NCI-H2081 (cell line): Measurements from ENCODE around the gene LRRC32.
A peak's percentile ranks its signal among the peaks of the same experiment; 100 is the strongest.
"Not testable (repeated sequence)": the region's sequence is repeated elsewhere in the genome, so short reads cannot be mapped to it uniquely, and the experiment has no call there.

Experiments used
- DNase-seq, 2 experiments: peaks; one replicate each; lab custom pipeline; 2025; lab: John Stamatoyannopoulos, UW

LRRC32 gene

DNA sequence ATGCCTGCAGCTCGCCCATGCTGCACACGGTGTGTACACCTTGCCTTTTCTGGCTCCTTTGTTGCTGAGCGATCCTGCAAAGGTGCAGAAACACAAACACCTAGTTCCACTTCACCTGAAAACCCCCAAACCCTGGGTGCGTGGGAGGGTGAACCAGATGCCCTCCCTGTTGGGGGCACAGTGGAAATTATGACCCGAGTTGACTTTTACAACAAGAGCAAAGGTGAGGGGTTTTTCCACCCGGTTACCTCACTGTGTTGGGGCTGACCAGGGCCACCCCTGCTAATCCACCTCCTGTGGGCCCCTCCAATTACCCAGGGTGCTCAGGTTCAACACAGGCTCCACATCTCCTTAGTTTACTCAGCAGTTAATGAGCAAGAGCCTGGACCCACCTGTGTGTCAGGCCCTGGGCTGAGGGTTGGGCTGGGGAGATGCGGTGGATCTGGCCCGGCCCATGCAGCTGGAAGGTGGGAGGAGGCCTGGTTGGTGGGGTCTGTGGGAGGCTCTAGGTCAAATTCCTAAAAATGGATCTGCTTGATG is 42.1 kb downstream of the LRRC32 start:
- DNase-seq = no peak

DNA sequence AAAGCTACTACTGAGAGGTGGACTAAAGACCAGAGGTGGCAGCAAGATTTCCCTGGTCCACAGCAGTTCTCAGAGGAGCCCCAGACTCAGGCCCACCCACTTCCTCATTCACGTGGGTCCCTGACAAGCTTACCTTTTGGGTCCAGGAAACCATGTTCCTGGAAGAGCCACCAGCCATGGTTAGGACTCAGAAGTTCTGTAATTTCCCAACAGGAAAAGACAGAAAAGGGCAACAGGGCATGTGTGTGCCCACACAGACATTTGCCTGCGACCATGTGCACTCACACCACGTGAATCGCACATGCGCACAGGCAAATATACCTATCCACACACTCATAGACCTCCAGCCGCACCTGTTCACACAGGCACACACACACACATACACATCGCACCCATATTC is 42.9 kb downstream of the LRRC32 start:
- DNase-seq = no peak

DNA sequence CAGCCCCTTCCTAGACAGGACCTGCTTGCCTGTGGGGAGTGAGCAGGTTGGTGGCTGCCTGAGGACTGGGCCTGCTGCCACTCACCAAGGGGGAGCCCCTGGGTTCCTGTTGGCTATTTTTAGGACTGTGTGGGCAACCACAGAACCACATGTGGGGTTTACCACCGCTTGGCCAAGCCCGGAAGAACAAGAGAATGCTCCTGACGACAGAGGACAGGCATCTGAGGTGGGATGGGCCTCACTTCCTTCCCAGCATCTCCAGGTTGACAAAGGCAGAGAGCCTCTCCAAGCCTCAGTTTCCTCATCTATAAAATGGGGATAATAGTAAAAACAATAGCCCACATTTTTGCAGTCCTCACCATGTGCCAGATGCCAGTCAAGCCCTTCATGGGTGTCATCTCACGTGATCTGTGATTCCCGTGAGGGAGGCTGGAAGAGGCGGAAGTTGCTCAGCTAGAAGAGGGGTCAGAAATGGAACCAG is 43.6 kb downstream of the LRRC32 start:
- no peak for DNase-seq

DNA sequence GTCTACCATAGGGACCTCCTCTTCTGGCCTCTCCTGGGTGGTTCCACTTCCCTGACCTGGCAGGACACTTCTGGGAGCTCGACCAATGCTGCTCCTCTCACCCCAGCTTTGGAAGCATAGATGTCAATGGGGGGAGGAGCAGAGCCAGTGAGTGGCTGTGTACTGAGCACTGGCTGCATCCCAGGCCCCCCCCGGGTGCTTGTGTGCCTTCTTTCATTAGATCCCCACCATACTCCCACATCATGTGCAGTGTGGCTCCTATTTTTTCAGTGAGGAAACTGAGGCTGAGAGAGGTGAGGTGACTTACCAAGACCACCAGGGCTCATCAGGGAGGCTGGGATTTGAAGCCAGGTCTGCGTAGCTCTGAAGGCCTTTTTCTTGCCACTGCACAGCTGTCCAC is 44.3 kb downstream of the LRRC32 start:
- DNase-seq = no peak

DNA sequence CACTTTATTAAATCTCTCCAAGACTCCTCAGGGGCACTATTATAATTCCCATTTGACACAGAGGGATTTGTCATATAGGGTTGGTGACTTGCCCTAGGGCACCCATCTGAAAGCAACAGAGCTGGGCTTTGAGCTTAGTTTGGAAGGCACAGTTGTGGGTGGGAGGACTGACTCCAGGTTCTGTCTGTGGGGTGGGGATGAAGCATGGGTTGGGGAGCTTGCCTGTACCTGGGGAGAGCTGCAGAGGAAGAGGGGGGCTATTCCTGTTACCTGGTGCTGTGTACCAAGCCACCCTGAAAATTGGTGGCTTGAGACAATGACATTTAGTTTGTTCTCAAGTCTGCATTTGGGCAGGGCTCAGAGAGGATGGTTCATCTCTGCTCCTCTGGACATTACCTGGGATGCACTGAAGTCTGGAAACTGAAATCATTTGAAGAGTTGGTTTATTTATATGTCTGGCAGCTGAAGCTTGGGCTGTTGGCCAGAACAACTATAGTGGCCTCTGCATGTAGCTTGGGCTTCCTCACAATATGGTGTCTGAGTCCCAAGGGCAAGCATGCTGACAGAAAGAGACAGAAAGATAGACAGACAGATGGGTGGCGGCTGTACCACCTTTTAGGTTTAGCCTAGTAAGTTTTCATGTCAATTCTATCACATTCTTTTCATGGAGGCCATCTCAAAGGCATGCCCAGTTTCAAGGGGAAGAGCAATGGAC is 44.9 kb downstream of the LRRC32 start:
- no peak for DNase-seq

DNA sequence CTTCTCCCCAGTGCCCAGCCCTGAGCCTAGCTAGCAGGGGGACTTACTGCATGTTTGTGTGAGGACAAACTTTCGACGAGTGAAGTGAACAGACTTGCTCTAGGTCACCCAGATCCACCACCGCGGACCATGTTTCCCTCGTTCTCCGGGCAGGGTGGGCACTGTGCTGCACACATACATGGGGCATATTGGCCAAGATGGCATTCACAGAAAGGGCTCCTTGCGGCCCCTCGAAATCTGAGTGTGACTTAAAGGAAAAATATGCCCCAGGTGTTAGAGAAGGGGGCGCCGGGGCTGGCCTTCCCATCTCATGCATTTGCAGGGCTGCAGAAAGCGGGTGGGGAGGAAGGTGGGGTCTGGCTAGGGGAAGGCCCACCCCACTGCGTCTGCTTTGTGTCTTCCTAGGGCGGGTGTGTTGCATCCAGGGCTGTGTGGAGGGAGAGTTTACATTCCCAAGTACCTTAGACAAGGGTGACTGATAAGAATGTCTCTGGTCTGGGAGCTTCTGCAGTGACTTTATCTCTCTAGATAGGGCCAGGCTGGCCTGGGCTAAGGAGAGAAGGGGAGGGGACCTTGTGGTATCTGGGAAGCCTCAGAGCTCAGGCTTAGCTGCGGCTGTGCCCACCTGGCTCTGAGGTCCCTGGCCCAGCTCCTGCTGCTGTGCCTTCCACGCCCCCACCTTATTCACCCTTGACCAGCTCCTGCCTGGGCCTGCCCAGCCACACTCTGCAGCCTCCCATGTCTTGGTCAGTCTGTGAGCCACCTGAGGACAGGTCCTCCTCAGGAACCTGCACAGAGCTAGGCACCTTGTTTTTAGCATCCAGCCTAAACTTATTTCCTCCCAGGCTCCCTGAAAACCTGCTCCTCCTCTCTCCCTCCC is 45.8 kb downstream of the LRRC32 start:
- no peak for DNase-seq

DNA sequence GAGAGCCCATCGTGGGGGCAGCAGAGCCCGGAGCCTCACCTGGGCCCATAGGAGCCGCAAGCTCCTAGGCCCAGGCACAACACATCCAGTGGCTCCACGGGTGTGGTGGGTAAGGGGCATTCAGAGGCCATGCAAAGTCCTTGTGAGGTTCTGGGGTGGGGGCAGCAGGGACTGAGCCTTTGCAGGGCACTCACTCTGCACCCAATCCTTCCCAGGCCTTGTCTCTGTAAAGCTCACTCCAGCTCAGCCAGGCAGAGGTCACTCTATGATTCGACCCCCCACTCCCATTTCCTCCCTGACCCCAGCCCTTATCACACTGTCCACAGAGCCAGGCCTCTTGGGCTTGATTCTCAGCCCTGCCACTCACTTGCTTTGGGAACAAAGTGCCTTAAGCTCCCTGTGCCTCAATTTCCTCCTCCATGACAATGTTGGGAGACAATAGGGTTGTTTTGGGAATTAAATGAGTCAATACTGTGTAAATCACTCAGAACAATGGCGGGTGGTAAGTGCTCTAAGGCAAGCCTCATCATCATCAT is 46.6 kb downstream of the LRRC32 start:
- no peak for DNase-seq

DNA sequence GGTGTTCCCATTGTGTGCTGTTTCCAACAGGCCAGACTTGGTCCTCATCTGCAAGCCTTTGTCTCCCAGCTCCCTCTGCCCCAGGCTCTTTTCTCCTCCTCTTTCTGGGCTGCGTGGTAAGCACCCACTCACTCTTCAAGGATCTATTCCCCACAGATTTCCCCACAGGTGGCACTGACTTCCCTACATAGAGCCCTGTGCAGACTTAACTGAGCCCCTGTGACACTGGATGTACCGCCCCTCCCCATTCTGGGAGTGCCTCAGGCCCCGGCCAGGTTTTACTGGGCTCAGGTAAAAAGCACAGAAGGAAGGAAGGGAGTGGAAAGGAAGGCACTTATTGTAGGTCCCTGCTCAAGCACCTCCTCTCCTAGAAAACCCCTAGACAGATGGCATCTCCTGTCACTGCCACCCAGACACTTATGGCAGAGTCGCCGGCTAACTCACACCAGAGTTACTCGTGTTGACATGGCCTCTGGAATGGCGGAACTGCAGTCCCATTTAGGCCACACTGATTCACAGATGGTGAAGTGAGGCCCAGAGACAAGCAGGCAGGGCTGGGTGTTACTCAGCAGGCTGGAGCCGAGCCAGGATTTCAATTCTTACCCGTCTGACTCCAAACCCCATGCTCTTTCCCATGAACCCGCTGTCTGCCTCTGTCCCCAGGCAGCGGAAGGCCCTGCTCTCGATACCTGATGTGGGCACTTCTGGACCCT is 47.2 kb downstream of the LRRC32 start:
- DNase-seq = no peak

DNA sequence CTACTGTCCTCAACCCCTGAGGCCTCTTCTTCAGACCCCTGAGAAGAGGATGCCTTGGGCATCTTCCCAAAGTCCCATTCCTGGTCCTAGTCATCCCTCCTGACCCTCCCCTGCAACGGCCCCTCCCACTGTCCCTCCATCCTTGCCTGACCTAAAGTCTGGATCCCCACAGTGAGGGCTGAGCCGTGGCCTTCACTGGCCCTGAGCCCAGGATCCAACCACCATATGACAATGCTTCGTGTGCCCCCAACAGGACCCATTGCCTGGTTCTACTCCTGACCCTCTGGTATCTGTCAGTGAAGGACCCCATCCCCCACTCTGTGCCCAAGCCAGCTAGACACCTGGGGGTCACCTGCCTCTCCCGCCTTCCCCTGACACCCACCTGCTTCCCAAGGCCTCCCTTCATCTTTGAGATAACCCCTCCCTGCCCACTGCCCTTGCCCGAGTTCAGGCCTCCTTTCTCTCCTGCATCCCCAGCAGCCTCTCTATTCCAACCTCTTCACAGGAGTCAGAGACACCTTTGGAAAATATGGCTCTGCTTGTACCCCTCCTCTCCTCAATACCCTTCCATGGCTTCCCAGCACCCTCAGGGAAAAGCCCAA is 48.0 kb downstream of the LRRC32 start:
- no peak for DNase-seq

DNA sequence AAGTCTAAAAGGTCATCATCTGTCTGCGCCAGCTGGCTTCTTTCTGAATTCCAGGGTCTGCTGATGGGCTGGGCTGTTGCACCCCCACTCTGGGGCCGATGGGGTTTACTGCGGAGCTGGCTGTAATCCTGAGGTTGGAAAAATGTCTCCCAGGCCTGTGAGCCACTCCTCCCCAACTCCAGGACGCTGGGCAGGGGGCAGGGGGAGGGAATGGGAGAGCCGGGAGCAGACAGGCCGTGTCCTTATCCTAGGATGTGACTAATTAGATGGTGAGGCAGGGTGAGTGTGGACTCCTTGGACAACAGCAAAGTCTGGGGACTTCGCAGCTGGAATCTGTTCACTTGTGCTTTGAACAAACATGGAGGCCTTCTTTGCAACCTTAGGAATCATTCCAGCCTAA is 48.7 kb downstream of the LRRC32 start:
- DNase-seq = no peak

DNA sequence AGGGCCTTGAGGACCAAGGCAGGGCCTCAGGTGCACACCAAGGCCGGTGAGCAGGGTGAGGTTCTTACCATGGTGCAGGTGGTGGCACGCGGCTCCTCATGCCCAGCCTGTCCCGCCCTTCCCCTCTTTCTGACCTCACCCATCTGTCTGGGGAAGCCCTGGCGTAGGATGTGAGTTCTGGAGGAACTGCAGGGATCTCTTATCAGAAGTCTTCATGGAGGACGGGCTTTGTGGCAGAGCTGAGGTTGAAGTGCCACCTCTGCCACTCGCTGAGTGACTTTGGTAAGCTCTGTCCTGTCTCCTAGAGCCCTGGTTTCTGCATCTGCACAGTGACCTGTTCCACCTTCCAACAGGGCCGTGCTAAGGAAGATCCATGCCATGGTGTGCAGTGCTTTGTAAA is 49.1 kb downstream of the LRRC32 start:
- DNase-seq = no peak

DNA sequence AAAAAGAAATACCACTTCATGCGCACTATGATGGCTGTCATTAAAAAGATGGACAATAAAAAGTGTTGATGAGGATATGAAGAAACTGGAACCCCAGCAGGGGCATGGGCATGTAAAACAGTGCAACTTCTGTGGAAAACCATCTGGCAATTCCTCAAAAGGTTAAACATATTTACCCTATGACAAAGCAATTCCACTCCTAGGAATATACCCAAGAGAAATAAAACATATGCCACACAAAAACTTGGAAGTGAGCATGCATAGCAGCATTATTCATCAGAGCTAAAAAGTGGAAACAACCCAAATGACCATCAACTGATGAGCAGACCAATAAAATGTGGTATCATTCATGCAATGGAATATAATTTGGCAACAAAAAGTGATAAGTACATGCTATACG is 50.1 kb downstream of the LRRC32 start:
- DNase-seq = no peak

DNA sequence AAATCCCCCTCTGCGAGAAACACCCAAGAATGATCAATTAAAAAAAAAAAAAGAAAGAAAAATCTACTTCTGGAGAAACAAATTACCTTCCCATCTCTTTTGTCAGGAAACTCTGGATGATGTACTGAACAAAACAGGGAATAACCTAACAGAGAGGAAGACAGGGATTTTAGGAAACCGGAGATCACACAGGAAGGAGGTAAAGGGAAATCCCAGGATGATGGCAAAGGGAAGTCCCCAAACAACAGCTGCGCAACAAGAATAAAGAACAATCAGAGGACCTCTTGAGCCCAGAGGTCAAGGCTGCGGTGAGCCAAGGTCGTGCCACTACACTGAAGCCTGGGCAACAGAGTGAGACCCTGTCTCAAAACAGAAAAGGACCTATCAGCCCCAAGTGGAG is 50.7 kb downstream of the LRRC32 start:
- DNase-seq = not testable (repeated sequence)

DNA sequence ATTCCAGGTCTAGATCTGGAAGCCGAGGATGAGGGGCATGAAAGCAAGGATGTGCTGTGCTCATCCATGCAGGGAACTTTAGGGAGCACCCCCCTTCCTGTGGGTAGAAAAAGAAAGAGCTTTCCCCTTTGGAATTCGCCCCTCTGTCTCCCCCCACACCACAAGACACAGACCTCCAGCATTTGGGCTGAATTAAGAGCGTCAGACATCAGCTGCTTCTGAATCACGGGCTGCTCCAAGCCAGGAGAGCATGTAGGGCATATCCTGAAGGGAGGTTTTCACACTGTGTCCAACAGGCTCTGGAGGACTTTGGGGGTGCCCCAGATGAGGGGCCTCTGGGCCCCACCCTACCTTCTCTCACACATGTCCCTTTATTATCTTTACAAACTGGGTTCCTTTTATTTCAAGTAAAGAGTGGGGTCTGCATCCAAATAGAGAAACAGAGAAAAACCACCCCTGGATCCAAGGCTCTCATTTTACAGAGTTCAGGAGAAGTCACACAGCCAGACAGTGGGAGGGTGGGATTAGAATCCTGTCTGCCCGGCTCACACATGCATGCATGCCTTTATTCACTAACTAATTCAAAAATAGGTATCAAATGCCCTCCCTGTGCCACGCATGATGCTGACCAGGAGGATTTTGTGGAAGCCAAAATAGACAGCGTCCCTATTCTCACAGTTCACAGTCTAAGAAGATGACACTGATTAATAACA is 52.8 kb downstream of the LRRC32 start:
- no peak for DNase-seq

DNA sequence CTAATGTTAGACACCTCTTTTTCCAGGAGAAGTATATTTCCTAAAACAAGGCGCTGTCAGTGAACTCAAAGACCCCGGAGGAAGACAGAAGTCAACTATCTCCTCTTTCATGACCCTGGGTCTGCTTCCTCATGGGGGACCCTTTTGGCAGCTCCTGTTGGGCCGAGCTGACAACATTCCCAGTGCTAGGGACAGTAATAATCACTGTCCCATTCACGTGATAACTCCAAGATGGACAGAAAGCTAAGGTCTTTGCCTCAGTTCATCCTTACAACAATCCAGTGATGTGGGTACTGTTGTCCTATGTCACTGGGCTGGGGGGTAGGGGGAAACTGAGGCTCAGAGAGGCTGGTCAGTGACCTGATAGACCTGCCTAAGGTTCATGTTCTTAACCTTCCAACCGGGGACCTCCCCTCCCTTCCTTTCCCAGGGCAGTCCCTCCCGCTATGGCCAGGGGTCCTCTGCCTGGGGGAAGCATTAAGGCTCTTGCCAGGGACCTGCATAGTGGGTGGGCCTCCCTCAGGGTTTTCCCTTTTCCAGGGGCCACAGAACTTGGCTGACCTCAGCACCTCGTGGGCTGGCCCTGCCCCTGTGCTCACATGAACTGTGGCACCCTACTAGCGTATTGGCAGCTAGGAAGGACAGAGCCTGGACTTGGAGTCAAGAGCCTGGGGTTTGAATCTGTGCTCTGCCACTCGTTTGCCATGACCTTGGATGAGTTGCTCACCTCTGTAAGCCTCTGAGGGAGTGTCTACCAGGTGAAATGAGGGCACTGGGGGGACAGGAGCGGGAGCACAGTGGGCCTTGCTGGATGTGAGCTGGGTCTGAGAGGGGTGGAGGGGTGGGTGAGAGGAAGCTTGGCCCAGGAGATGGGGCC is 53.6 kb downstream of the LRRC32 start:
- no peak for DNase-seq

DNA sequence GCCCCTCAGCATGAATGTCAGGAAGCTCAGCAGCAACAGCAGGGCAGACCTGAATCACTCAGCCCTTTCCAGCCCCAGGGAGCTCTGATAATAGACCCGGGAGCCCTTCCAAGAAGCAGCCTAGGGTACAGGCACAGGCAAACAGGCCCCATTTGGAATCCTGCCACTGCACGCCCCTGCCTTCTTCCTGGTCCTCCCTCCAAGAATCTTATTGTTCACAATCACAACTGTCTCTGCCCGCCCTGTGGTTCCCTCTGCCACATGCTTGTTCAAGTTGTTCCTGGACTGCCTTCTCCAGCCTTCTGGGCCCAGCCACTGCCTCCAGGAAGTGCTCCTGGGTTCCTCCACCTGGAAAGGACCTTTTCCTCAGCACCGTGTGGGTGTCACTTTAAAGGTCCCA is 54.6 kb downstream of the LRRC32 start:
- peak; percentile 15 to 50 for DNase-seq

DNA sequence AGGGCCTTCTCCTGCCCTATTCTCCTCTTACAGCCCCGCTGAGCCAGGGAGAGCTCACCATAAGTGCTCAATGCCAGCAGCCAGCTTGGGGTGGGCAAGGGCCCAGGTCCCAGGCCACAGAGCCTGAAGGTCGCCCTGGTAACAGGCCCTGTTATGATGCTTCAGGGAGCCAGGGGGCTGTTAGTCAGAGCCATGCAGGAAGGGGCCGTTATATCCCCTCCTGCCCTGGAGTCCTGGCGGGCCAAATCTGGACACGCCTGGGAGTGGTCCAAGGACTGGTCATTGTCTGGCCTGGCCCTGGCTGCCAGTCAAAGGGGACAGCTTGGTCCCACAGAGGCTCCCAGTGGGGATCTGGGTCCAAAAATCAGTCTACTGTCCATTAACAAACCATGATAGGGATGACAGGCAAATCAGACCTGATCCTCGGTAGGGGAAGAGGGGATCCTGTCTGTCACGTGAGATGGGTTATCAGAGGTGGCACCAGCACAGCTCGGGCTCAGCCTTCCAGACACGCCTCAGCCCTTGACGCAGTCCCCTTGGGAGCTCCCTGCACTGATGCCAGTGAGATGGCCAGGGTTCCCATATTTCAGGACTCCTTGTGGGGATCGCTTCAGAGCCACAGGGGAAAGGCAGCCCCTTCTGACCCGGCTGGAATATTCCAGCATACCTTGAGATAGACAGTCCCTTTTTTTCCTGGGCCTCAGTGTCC is 55.9 kb downstream of the LRRC32 start:
- DNase-seq = no peak

DNA sequence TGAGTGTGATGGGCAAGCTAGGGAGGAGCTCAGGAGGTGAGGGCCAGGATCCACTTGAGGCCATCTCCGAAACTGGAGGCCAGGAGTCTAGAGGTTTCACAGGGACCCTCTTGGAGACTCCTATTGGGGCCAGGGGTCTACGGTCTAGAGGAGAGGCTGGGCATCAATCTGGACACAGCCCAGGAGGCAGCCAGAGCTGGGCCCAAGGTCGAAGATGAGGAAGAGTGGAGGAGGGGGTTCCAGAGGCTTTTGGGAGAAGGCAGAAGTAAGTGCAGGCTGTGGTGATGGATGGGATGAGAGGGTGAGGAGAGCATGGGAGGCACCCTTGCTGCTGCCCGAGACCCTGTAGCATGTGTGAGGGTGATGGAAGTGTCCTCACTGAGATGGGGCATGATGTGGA is 56.6 kb downstream of the LRRC32 start:
- DNase-seq = no peak

DNA sequence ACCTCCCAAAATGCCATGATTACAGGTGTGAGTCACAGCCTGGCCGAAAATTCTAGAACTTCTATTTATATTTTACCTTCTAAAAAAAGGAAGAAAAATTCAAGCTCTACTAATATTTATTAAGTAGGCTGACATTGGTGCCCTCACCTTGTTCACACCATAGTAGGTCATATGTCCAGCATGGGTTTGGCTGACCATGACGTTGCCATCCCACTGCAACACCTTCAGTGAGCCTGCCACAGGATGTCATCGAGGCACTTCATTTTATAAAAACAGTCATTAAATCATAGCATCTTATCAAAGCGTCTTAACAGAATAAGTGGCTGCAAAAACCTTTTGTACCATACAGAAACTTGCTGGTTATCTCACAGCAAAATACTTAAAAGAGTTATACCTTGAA is 58.3 kb downstream of the LRRC32 start:
- no peak for DNase-seq
